ENCODE measurements around the gene PRKCH.

The PRKCH gene

DNA sequence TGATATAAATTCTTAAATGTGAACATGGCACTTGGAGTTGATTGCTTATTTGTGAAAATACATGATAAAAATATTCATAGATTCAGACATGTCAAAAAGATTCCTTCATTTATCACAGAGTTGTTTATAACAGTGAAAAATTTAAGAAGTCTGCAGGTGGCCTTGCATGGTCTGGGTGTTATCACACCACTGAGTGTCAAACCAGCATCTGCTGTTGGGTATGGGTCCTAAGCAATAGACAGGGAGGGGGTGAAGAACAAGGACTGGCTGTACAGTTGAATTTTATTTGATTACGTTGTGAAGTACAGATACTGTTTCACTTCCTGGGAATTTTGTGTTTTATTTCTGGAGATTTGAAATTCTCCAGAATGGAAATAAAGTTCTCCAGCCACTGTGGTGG, 193.5 kb downstream of the PRKCH start:
- no peaks in the 10 kb centered on the region for H3K9me3 ChIP-seq (ENCODE audit: insufficient read depth, low read depth, low read length)
- peaks cover 39% of the 10 kb centered on the region; the same call in 1 of the 2 replicates for H3K36me3 ChIP-seq (ENCODE audit: insufficient read depth, low read length)
- no peaks in the 10 kb centered on the region for H3K4me1 ChIP-seq (ENCODE audit: insufficient read depth, low read length, poor library complexity, severe bottlenecking)

DNA sequence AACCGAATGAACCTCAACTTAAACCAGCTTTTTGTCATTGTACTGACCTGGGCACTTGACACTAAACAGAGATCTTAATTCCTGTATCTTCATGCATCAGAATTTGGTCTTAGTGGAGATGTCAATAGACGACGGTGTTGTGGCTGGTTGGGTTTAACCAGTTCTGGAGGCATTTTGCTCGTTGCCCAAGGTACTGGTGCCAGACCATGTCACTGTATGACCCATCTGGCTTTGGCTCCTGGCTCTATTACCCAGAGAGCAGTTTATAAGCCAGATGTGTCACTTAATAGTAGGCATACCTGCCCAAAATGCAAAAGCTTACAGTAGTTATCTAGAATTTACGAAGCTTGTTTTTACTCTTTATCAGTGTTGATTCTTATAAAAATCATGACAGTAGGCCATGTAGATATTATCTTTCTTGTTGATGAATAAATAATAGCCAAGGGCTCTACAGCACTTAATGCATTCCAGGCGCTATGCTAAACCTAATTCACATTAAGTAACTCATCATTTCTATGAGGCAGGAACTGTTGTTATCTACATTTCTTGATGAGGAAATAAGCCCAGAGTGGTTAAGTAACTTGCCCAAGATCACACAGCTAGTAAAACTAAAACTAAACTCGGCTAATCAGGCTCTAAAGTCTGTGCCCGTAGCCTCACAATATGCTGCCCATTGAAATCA, 194.2 kb downstream of the PRKCH start:
- TF ChIP-seq EZH2phosphoT487 (IDR thresholded peaks at IDR 0.05; ENCODE audit: borderline replicate concordance) = no peak
- TF ChIP-seq, protein P1, sequence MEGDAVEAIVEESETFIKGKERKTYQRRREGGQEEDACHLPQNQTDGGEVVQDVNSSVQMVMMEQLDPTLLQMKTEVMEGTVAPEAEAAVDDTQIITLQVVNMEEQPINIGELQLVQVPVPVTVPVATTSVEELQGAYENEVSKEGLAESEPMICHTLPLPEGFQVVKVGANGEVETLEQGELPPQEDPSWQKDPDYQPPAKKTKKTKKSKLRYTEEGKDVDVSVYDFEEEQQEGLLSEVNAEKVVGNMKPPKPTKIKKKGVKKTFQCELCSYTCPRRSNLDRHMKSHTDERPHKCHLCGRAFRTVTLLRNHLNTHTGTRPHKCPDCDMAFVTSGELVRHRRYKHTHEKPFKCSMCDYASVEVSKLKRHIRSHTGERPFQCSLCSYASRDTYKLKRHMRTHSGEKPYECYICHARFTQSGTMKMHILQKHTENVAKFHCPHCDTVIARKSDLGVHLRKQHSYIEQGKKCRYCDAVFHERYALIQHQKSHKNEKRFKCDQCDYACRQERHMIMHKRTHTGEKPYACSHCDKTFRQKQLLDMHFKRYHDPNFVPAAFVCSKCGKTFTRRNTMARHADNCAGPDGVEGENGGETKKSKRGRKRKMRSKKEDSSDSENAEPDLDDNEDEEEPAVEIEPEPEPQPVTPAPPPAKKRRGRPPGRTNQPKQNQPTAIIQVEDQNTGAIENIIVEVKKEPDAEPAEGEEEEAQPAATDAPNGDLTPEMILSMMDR (conservative IDR thresholded peaks at IDR 0.05; ENCODE audit: low read length) = no peak

More for the DNA sequence above, 193.5 kb downstream of the PRKCH start:
- H3K79me2 ChIP-seq (ENCODE audit: insufficient read depth, low read length) = peaks cover 9% of the 10 kb centered on the region; the same call in 1 of the 2 replicates
- no peaks in the 10 kb centered on the region for H3F3A ChIP-seq (ENCODE audit: low read depth)
- no peak for TF ChIP-seq EZH2phosphoT487 (IDR thresholded peaks at IDR 0.05; ENCODE audit: borderline replicate concordance)
- TF ChIP-seq, protein P1 (conservative IDR thresholded peaks at IDR 0.05; ENCODE audit: low read length) = no peak
- H4K20me1 ChIP-seq (ENCODE audit: insufficient read depth, low read length, poor library complexity, severe bottlenecking) = no peaks in the 10 kb centered on the region
- no peak overlapping the region for H3K4me2 ChIP-seq (ENCODE audit: low read depth, low read length, poor library complexity, severe bottlenecking)
- H3K27me3 ChIP-seq (ENCODE audit: insufficient read depth, low read length, poor library complexity, severe bottlenecking) = no peaks in the 10 kb centered on the region
- no peak overlapping the region for H2AFZ ChIP-seq (ENCODE audit: low read length)
- H3K9me2 ChIP-seq (replicated peaks; ENCODE audit: low read depth, low read length) = no peaks in the 10 kb centered on the region
- no peak overlapping the region for H3K9ac ChIP-seq (ENCODE audit: low read depth, low read length, poor library complexity, severe bottlenecking)
- no peak overlapping the region for H3K4me3 ChIP-seq (ENCODE audit: low read length, poor library complexity, severe bottlenecking)

DNA sequence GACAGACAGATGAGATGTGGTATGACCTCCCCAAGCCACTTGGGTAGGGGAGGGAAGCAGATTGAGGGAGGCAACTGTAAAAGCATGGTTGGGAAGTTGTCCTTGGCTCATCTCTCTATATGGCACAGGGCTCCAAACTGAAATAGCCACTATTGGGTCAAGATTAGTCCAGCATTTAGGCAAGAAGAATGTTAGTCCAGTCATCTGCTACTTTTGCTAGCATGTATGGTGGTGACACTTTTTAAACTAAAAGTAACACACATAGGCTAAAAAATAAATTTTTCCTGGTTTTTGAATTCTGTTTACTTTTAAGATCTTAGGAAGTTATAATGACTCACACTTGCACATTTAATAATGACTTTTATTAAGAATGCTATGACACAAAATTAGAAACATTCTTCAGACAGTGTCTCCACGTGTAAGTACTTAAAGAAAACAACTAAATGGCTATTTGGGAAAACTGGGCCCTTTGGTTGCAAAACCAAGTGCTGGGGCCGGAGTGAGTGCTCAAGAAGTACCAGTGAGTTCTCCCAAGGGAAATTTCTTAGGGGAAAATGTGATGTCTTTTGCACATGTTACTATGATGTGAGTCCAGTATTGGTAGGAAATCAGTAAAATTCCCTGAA, 194.9 kb downstream of the PRKCH start:
- Histone ChIP-seq H3K36me3 (ENCODE audit: insufficient read depth, low read length) (peaks cover 39% of the 10 kb centered on the region; the same call in 1 of the 2 replicates), H3K9ac (ENCODE audit: low read depth, low read length, poor library complexity, severe bottlenecking) (no peak overlapping the region), H3K4me2 (ENCODE audit: low read depth, low read length, poor library complexity, severe bottlenecking) (no peak overlapping the region), H3F3A (ENCODE audit: low read depth) (no peaks in the 10 kb centered on the region), H3K27me3 (ENCODE audit: insufficient read depth, low read length, poor library complexity, severe bottlenecking) (no peaks in the 10 kb centered on the region), H2AFZ (ENCODE audit: low read length) (no peak overlapping the region), H3K4me3 (ENCODE audit: low read length, poor library complexity, severe bottlenecking) (no peak overlapping the region), H3K79me2 (ENCODE audit: insufficient read depth, low read length) (peaks cover 9% of the 10 kb centered on the region; the same call in 1 of the 2 replicates), H3K9me2 (replicated peaks; ENCODE audit: low read depth, low read length) (no peaks in the 10 kb centered on the region), H3K4me1 (ENCODE audit: insufficient read depth, low read length, poor library complexity, severe bottlenecking) (no peaks in the 10 kb centered on the region), H4K20me1 (ENCODE audit: insufficient read depth, low read length, poor library complexity, severe bottlenecking) (no peaks in the 10 kb centered on the region), H3K9me3 (ENCODE audit: insufficient read depth, low read depth, low read length) (no peaks in the 10 kb centered on the region)
- TF ChIP-seq, protein P1 (conservative IDR thresholded peaks at IDR 0.05; ENCODE audit: low read length) = no peak
- TF ChIP-seq EZH2phosphoT487 (IDR thresholded peaks at IDR 0.05; ENCODE audit: borderline replicate concordance) = no peak

More for the DNA sequence above, 194.2 kb downstream of the PRKCH start:
- H4K20me1 ChIP-seq (ENCODE audit: insufficient read depth, low read length, poor library complexity, severe bottlenecking) = no peaks in the 10 kb centered on the region
- no peaks in the 10 kb centered on the region for H3K4me1 ChIP-seq (ENCODE audit: insufficient read depth, low read length, poor library complexity, severe bottlenecking)
- no peak overlapping the region for H3K9ac ChIP-seq (ENCODE audit: low read depth, low read length, poor library complexity, severe bottlenecking)
- no peaks in the 10 kb centered on the region for H3K27me3 ChIP-seq (ENCODE audit: insufficient read depth, low read length, poor library complexity, severe bottlenecking)
- H3K79me2 ChIP-seq (ENCODE audit: insufficient read depth, low read length) = peaks cover 9% of the 10 kb centered on the region; the same call in 1 of the 2 replicates
- H3K36me3 ChIP-seq (ENCODE audit: insufficient read depth, low read length) = peaks cover 39% of the 10 kb centered on the region; the same call in 1 of the 2 replicates
- no peak overlapping the region for H3K4me3 ChIP-seq (ENCODE audit: low read length, poor library complexity, severe bottlenecking)
- H2AFZ ChIP-seq (ENCODE audit: low read length) = no peak overlapping the region
- no peaks in the 10 kb centered on the region for H3K9me3 ChIP-seq (ENCODE audit: insufficient read depth, low read depth, low read length)
- no peaks in the 10 kb centered on the region for H3K9me2 ChIP-seq (replicated peaks; ENCODE audit: low read depth, low read length)
- H3K4me2 ChIP-seq (ENCODE audit: low read depth, low read length, poor library complexity, severe bottlenecking) = no peak overlapping the region
- H3F3A ChIP-seq (ENCODE audit: low read depth) = no peaks in the 10 kb centered on the region

Measured in Loucy (cell line).